ENCODE results near the gene ITFG1. TPM values are rescaled to one million over a fixed set of nuclear protein-coding genes. Genes with fewer than 3 reads are reported as not detected.

ITFG1 gene
- total RNA-seq, 1 experiment from 2014 or later, result 18.0 TPM

DNA sequence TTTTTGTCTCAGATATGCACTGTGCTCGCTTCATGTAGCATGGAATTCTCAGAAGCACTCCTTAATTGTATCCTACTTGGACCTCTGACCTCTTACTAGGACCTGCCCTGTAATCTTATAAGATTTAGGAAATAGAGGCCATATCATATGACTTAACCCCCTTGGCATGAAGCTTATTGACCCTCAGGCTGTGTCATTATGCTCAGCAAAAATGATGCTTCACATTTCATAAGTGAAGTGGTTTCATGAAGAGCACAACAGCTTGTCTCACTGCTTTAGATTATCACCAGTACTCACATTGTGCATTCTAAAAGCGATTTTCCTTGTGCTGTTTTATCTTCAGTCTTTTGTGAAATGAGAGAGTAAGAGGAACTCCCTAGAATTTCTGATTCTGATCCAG lies 6.6 kb upstream of the ITFG1 start:
- DNase-seq, result no peak
- Histone ChIP-seq H3K27ac (ENCODE audit: insufficient read length, low read depth, low read length) (no peak overlapping the region), H3K27me3 (ENCODE audit: insufficient read depth, low read length) (no peaks in the 10 kb centered on the region), H3K79me1 (ENCODE audit: insufficient read depth, low read depth, low read length, poor library complexity, severe bottlenecking) (no peaks in the 10 kb centered on the region), H3K4me1 (ENCODE audit: insufficient read depth, low read length) (no peaks in the 10 kb centered on the region), H2AFZ (ENCODE audit: low read length) (no peak overlapping the region), H3K9ac (ENCODE audit: extremely low read depth, insufficient read length, low read length) (no peak overlapping the region), H3K4me2 (ENCODE audit: insufficient read depth, insufficient read length, low read length) (no peak overlapping the region), H2BK120ac (ENCODE audit: low read depth, low read length, poor library complexity, severe bottlenecking) (no peak overlapping the region), H4K91ac (ENCODE audit: insufficient read length, low read depth, low read length) (no peak overlapping the region), H3K9me3 (ENCODE audit: control insufficient read depth, low read depth, low read length) (no peaks in the 10 kb centered on the region), H2BK12ac (ENCODE audit: insufficient read length, low read depth, low read length) (no peak overlapping the region), H2BK15ac (ENCODE audit: low read depth, low read length) (no peak overlapping the region), H4K8ac (replicated peaks; ENCODE audit: insufficient read length, low read depth, low read length) (no peak overlapping the region), H3T11ph (ENCODE audit: low read length) (no peak overlapping the region), H3K56ac (ENCODE audit: insufficient read length, low read depth, low read length) (no peak overlapping the region), H2BK5ac (ENCODE audit: insufficient read length, low read length) (no peak overlapping the region), H2AK5ac (ENCODE audit: insufficient read length, low read length) (no peak overlapping the region), H3K79me2 (ENCODE audit: insufficient read depth, low read length) (no peaks in the 10 kb centered on the region), H2BK20ac (ENCODE audit: low read depth, low read length, poor library complexity, severe bottlenecking) (no peak overlapping the region), H3K14ac (ENCODE audit: insufficient read depth, low read length) (no peak overlapping the region), H3K18ac (ENCODE audit: insufficient read length, low read depth, low read length) (no peak overlapping the region), H4K20me1 (ENCODE audit: control insufficient read depth, insufficient read depth, insufficient read length) (no peaks in the 10 kb centered on the region), H4K5ac (ENCODE audit: insufficient read length, low read depth, low read length) (no peak overlapping the region), H3K4ac (ENCODE audit: low read depth, low read length) (no peak overlapping the region), H3K23me2 (ENCODE audit: insufficient read length, low read depth, low read length, poor library complexity, severe bottlenecking) (no peaks in the 10 kb centered on the region), H3K23ac (ENCODE audit: insufficient read length, low read depth, low read length) (no peak overlapping the region)
- H3K27me3 Mint-ChIP-seq (ENCODE audit: low read depth), result no peaks in the 10 kb centered on the region; the same call in 1 of the 2 replicates
- TF ChIP-seq, protein P1, sequence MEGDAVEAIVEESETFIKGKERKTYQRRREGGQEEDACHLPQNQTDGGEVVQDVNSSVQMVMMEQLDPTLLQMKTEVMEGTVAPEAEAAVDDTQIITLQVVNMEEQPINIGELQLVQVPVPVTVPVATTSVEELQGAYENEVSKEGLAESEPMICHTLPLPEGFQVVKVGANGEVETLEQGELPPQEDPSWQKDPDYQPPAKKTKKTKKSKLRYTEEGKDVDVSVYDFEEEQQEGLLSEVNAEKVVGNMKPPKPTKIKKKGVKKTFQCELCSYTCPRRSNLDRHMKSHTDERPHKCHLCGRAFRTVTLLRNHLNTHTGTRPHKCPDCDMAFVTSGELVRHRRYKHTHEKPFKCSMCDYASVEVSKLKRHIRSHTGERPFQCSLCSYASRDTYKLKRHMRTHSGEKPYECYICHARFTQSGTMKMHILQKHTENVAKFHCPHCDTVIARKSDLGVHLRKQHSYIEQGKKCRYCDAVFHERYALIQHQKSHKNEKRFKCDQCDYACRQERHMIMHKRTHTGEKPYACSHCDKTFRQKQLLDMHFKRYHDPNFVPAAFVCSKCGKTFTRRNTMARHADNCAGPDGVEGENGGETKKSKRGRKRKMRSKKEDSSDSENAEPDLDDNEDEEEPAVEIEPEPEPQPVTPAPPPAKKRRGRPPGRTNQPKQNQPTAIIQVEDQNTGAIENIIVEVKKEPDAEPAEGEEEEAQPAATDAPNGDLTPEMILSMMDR (conservative IDR thresholded peaks at IDR 0.05), result no peak
- no peak overlapping the region for H3K27ac Mint-ChIP-seq
- H3K36me3 Mint-ChIP-seq (ENCODE audit: insufficient read depth in 1 of 3, low read depth in 3 of 3), result no peaks in the 10 kb centered on the region; a peak in 1 of 7 replicates
- no CpG with 5 or more reads among the region's 2 CpGs for WGBS (ENCODE audit: extremely low coverage, insufficient read length, low lambda C conversion rate)
- no peaks in the 10 kb centered on the region for H3K9me3 Mint-ChIP-seq
- no peak overlapping the region for H3K4me3 Mint-ChIP-seq
- H3K4me1 Mint-ChIP-seq, result peaks cover 19 to 24% of the 10 kb centered on the region in 2 experiments
